Right atrium auricular region (tissue), 2 donors: ENCODE results near the gene TNNT3. TPM values are rescaled to one million over a fixed set of nuclear protein-coding genes. Genes with fewer than 3 reads are reported as not detected.

ENCODE experiments used
- DNase-seq: peaks from one replicate; pipeline ENCODE4 v3.0.0-alpha.2; 2019; ENCODE audit warnings: low spot score
- H3K27ac ChIP-seq, 2 donors: fragments of 200-600 bp; sonication (generic); 1 replicate in 1 of 2; 2 replicates in 1 of 2; pipeline ENCODE4 v1.5.1; 2016 to 2019
- H3K27me3 ChIP-seq, 2 donors: fragments of 200-600 bp; sonication (generic); one replicate each; pipeline versions ENCODE4 v1.5.1 to v1.6.0; 2017 to 2019
- H3K36me3 ChIP-seq: fragments of 200-600 bp; sonication (generic); one replicate; pipeline ENCODE4 v1.5.1; 2016
- H3K4me1 ChIP-seq, 2 donors: fragments of 200-600 bp; sonication (generic); one replicate each; pipeline versions ENCODE4 v1.5.1 to v1.6.0; 2017 to 2019
- H3K4me3 ChIP-seq, 2 donors: fragments of 200-600 bp; sonication (generic); 1 replicate in 1 of 2; 2 replicates in 1 of 2; pipeline ENCODE4 v1.5.1; 2017 to 2019; ENCODE audit warnings: mild to moderate bottlenecking in 1 of 2, moderate library complexity in 1 of 2
- H3K9me3 ChIP-seq, 2 donors: fragments of 200-600 bp; sonication (generic); one replicate each; pipeline ENCODE4 v1.5.1; 2019
- CTCF ChIP-seq, 2 donors: fragments of 200-600 bp; sonication (generic); IDR thresholded peaks; one replicate each; pipeline ENCODE4 v1.5.1; 2019; ENCODE audit warnings: antibody characterized with exemption in 2 of 2
- total RNA-seq, 2 donors: library from RNA; depleted of rRNA; stranded (reverse); fragments of >200 nt; gene quantifications; one replicate each; pipeline ENCODE4 v1.1.0, GENCODE V29; 2016

Gene TNNT3
- total RNA-seq, 2 donors from 2014 or later: 12.8 to 16.4 TPM

GRCh38 chr11:1930462-1930830, 10.9 kb downstream of the TNNT3 start:
- Histone ChIP-seq H3K9me3 (no peaks in the 10 kb centered on the region), H3K36me3 (no peaks in the 10 kb centered on the region), H3K4me3 (no peak overlapping the region), H3K4me1 (peaks cover 0 to 18% of the 10 kb centered on the region in 2 donors), H3K27me3 (no peaks in the 10 kb centered on the region), H3K27ac (no peak overlapping the region)
- TF ChIP-seq CTCF (IDR thresholded peaks at IDR 0.05): no peak
- DNase-seq: no peak

GRCh38 chr11:1931341-1932104, 12.0 kb downstream of the TNNT3 start:
- Histone ChIP-seq H3K9me3 (no peaks in the 10 kb centered on the region), H3K4me3 (no peak overlapping the region), H3K27ac (peak overlapping the region; percentile 27 to 51), H3K36me3 (no peaks in the 10 kb centered on the region), H3K27me3 (no peaks in the 10 kb centered on the region), H3K4me1 (peaks cover 0 to 18% of the 10 kb centered on the region in 2 donors)
- no peak for TF ChIP-seq CTCF (IDR thresholded peaks at IDR 0.05)
- peak; percentile 81 for DNase-seq

- DNase-seq: no peak
- Histone ChIP-seq H3K4me1 (peaks cover 0 to 13% of the 10 kb centered on the region in 2 donors), H3K27ac (peak overlapping the region; percentile 27 to 51), H3K36me3 (no peaks in the 10 kb centered on the region), H3K4me3 (no peak overlapping the region), H3K9me3 (no peaks in the 10 kb centered on the region), H3K27me3 (no peaks in the 10 kb centered on the region)
- no peak for TF ChIP-seq CTCF (IDR thresholded peaks at IDR 0.05)
Observed at GRCh38 chr11:1932105-1932480, 12.6 kb downstream of the TNNT3 start.

GRCh38 chr11:1932681-1933080, 13.2 kb downstream of the TNNT3 start:
- no peak for TF ChIP-seq CTCF (IDR thresholded peaks at IDR 0.05)
- H3K27me3 ChIP-seq: no peaks in the 10 kb centered on the region
- no peak overlapping the region for H3K4me3 ChIP-seq
- H3K27ac ChIP-seq: no peak overlapping the region
- no peak for DNase-seq
- H3K9me3 ChIP-seq: no peaks in the 10 kb centered on the region
- no peaks in the 10 kb centered on the region for H3K36me3 ChIP-seq
- peaks cover 0 to 7% of the 10 kb centered on the region in 2 donors for H3K4me1 ChIP-seq

GRCh38 chr11:1933416-1934334, 14.2 kb downstream of the TNNT3 start:
- no peak overlapping the region for H3K4me3 ChIP-seq
- H3K27me3 ChIP-seq: no peaks in the 10 kb centered on the region
- no peaks in the 10 kb centered on the region for H3K36me3 ChIP-seq
- H3K4me1 ChIP-seq: peaks cover 0 to 4% of the 10 kb centered on the region in 2 donors
- DNase-seq: no peak
- no peaks in the 10 kb centered on the region for H3K9me3 ChIP-seq
- no peak for TF ChIP-seq CTCF (IDR thresholded peaks at IDR 0.05)
- H3K27ac ChIP-seq: no peak overlapping the region
